Mesangial cell (primary cell): ENCODE results near the gene YWHAB. TPM values are rescaled to one million over a fixed set of nuclear protein-coding genes. Genes with fewer than 3 reads are reported as not detected.

Experiments
- total RNA-seq: library from RNA; depleted of rRNA; stranded (reverse); fragments of >200 nt; gene quantifications from 2 replicates; pipeline ENCODE4 v1.2.3, GENCODE V29; 2015

The YWHAB gene
- total RNA-seq, result 70.9 and 103 TPM in 2 replicates

DNA sequence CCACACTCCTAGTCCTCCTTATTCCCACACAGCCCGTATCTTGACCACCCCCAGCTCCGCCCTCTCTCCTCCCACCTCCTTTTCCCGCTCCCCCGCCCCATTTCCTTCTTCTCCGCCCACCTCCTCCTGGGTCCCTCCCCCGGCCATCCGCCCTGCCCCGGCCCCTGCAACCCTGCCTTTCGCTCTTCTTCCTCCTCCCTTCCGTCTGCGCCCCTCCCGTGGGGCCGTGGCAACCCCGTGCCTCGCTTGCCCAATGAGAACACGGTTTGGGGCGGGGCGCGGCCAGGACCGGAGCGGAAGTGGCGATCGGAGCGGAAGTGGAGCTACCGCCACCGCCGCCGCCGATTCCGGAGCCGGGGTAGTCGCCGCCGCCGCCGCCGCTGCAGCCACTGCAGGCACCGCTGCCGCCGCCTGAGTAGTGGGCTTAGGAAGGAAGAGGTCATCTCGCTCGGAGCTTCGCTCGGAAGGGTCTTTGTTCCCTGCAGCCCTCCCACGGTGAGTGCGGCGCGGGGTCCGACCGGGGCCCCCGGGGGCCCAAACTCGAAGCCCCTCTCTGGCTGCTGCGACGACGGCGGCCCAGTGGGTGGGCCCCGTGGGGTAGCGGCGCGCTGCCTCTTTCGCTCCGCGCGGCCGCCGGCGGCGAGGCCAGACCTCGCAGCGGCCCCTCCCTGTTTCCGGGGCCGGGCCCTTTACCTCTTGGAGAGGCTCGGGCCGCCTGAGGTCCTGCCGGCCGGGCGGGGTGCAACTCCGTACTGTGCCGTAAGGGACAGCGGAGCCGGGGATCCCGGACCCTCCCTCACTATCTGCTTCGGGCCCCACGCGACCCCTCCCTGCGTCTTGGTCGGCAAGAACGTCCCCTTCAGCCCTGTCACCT is at the start of gene YWHAB:
YWHAB (plus strand) TSS at position 314 of the 874 bp plus-strand sequence. CDS start 15,829 bp downstream, outside the sequence.

DNA sequence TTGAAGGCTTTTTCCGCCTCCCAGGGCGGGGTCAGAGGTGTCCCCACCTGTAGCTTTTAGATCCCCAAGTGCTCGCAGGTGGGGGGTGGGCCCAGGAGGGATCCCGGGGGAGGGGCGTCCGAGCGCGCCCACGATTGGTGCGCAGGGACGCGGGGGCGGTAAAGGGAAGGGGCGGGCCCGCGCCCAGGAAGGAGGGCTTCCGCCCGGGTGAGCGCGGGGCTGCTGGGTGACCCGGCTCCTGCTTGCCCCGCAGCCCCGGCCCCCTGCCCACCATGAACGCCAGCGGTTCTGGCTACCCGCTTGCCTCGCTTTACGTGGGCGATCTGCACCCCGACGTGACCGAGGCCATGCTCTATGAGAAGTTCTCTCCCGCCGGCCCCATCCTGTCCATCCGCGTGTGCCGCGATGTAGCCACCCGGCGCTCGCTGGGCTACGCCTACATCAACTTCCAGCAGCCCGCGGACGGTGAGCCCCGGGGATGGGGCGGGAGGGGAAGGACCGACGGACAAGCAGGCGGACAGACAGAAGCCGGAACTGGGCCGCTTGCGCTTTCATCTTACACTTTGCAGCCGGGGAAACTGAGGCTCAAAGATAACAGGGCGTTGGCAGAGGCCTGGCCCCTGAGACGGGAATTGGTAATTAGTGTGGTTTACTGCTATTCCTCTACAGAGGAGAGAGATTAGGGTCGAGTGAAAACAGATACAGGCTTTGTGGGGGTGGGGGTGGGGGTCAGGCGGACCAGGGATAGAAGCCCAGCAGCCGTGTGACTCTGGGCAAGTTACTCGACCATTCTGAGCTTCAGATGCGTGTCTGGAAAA is 24.6 kb downstream of the YWHAB start, which contains the start of gene PABPC1L:
PABPC1L (plus strand) TSS at position 189 of the 818 bp plus-strand sequence; CDS start at position 273, 84 bp downstream.

Other genes with a start within 250 kb of the YWHAB start
- 18.9 and 30.5 TPM in 2 replicates for gene ADA, start 234.0 kb upstream of the YWHAB start, total RNA-seq
- 0.25 TPM in 1 of 2 replicates, not detected in the other for gene CCN5, start 170.3 kb upstream of the YWHAB start, total RNA-seq
- under 0.01 and 1.8 TPM in 2 replicates for gene KCNK15, start 139.8 kb upstream of the YWHAB start, total RNA-seq
- gene RIMS4, start 75.2 kb upstream of the YWHAB start, total RNA-seq, result not detected in 2 replicates
- gene PABPC1L, start 24.4 kb downstream of the YWHAB start, total RNA-seq, result 3.6 and 12.9 TPM in 2 replicates
- gene TOMM34, start 74.7 kb downstream of the YWHAB start, total RNA-seq, result 44.0 and 97.0 TPM in 2 replicates
- 8.2 and 12.9 TPM in 2 replicates for gene STK4, start 80.8 kb downstream of the YWHAB start, total RNA-seq
- 3.0 and 6.2 TPM in 2 replicates for gene KCNS1, start 215.4 kb downstream of the YWHAB start, total RNA-seq
- gene WFDC5, start 229.5 kb downstream of the YWHAB start, total RNA-seq, result not detected in 2 replicates
- not detected in 2 replicates for gene WFDC12, start 238.8 kb downstream of the YWHAB start, total RNA-seq